Liver (tissue), 9 donors: ENCODE results near the gene EPHB2. TPM values are rescaled to one million over a fixed set of nuclear protein-coding genes. Genes with fewer than 3 reads are reported as not detected.

Experiments
- DNase-seq: peaks from one replicate; pipeline ENCODE4 v3.0.0-alpha.2; 2017; ENCODE audit warnings: low spot score
- H3K27ac ChIP-seq, 2 donors: one replicate each; pipeline ENCODE4 v1.7.0; 2013; ENCODE audit warnings: inconsistent platforms in 2 of 2, low read length in 2 of 2, control low read depth in 1 of 2, low read depth in 1 of 2, mild to moderate bottlenecking in 1 of 2
- H3K27me3 ChIP-seq, 4 donors: one replicate each; pipeline versions ENCODE4 v1.6.1 to v1.7.0; 2013; ENCODE audit warnings: low read length in 3 of 4, inconsistent platforms in 1 of 4, mild to moderate bottlenecking in 1 of 4, moderate library complexity in 1 of 4; ENCODE audit not compliant: control insufficient read depth in 4 of 4, insufficient read depth in 4 of 4
- H3K36me3 ChIP-seq, 4 donors: one replicate each; pipeline versions ENCODE4 v1.6.1 to v1.7.0; 2013; ENCODE audit warnings: low read length in 3 of 4, mild to moderate bottlenecking in 3 of 4, low read depth in 1 of 4, moderate library complexity in 1 of 4; ENCODE audit not compliant: control insufficient read depth in 4 of 4, insufficient read depth in 3 of 4
- H3K4me1 ChIP-seq, 4 donors: one replicate each; pipeline versions ENCODE4 v1.6.1 to v1.7.0; 2013; ENCODE audit warnings: low read length in 3 of 4, mild to moderate bottlenecking in 3 of 4, moderate library complexity in 1 of 4; ENCODE audit not compliant: control insufficient read depth in 4 of 4, insufficient read depth in 4 of 4
- H3K4me3 ChIP-seq, 3 donors: one replicate each; pipeline versions ENCODE4 v1.6.1 to v1.7.0; 2013; ENCODE audit warnings: low read length in 3 of 3, control low read depth in 1 of 3, low read depth in 1 of 3, mild to moderate bottlenecking in 1 of 3
- H3K9ac ChIP-seq, 2 donors: one replicate each; pipeline ENCODE4 v1.7.0; 2013; ENCODE audit warnings: low read length in 2 of 2, mild to moderate bottlenecking in 2 of 2, moderate library complexity in 2 of 2, control low read depth in 1 of 2, low read depth in 1 of 2
- H3K9me3 ChIP-seq, 4 donors: one replicate each; pipeline versions ENCODE4 v1.6.1 to v1.7.0; 2013; ENCODE audit warnings: low read length in 3 of 4; ENCODE audit not compliant: control insufficient read depth in 4 of 4
- EGR1 ChIP-seq, 2 donors: IDR thresholded peaks; 2 replicates each; pipeline ENCODE4 v1.6.1; 2016 to 2018; ENCODE audit warnings: antibody characterized with exemption in 2 of 2, low read depth in 2 of 2
- FOXA1 ChIP-seq: IDR thresholded peaks from 2 replicates; pipeline ENCODE4 v1.6.1; 2016; ENCODE audit warnings: antibody characterized with exemption
- FOXA2 ChIP-seq: IDR thresholded peaks from 2 replicates; pipeline ENCODE4 v1.6.1; 2016; ENCODE audit warnings: antibody characterized with exemption
- NR2F2 ChIP-seq: IDR thresholded peaks from 2 replicates; pipeline ENCODE4 v1.6.1; 2016; ENCODE audit warnings: antibody characterized with exemption
- SP1 ChIP-seq: IDR thresholded peaks from 2 replicates; pipeline ENCODE4 v1.6.1; 2018; ENCODE audit warnings: antibody characterized with exemption, mild to moderate bottlenecking
- YY1 ChIP-seq: IDR thresholded peaks from 2 replicates; pipeline ENCODE4 v1.6.1; 2016; ENCODE audit warnings: antibody characterized with exemption, mild to moderate bottlenecking
- WGBS: extraction: QIAGEN DNeasy Blood & Tissue Kit; methylation state at CpG from one replicate; pipeline ENCODE4 v1.1.7; 2013; 5-methylcytosine and 5-hydroxymethylcytosine counted together
- polyA plus RNA-seq, 2 donors: library from polyadenylated mRNA; stranded (reverse) in 1 of 2; unstranded in 1 of 2; fragments of 200-250 nt in 1 of 2; fragments of >200 nt in 1 of 2; fragmentation: Nextera tagmentation in 1 of 2; extraction: Ambion mirVana in 1 of 2; gene quantifications; one replicate each; pipeline versions ENCODE4 v1.2.1 to v1.2.3, GENCODE V29; 2013 to 2015
- total RNA-seq, 2 donors: library from RNA; depleted of rRNA; stranded (reverse); fragments of >200 nt; gene quantifications; one replicate each; pipeline ENCODE4 v1.2.3, GENCODE V29; 2014
- TF ChIP-seq, protein P1 (sequence below): IDR thresholded peaks from 2 replicates; pipeline ENCODE4 v1.6.1; 2016; ENCODE audit warnings: antibody characterized with exemption
- TF ChIP-seq, protein P2 (sequence below): IDR thresholded peaks from 2 replicates; pipeline ENCODE4 v1.6.1; 2016; ENCODE audit warnings: antibody characterized with exemption
- TF ChIP-seq, protein P3 (sequence below): IDR thresholded peaks from 2 replicates; pipeline ENCODE4 v1.6.1; 2016; ENCODE audit warnings: antibody characterized with exemption, mild to moderate bottlenecking
- TF ChIP-seq, protein P4 (sequence below): IDR thresholded peaks from 2 replicates; pipeline ENCODE4 v1.6.1; 2016; ENCODE audit warnings: antibody characterized with exemption
- TF ChIP-seq, protein P5 (sequence below): fragments of 150-350 bp; IDR thresholded peaks from 2 replicates; pipeline ENCODE4 v1.5.1; 2017; ENCODE audit warnings: improper control_type of control experiment, low read depth, low read length; ENCODE audit not compliant: missing input control
- donor health status: healthy.
- donor health status: healthy.
- donor health status: healthy.
- donor health status: healthy.
- donor health status: healthy.

EPHB2 gene
- total and polyA plus RNA-seq, 4 donors: 0.07 to 1.0 (median 0.38) TPM

DNA sequence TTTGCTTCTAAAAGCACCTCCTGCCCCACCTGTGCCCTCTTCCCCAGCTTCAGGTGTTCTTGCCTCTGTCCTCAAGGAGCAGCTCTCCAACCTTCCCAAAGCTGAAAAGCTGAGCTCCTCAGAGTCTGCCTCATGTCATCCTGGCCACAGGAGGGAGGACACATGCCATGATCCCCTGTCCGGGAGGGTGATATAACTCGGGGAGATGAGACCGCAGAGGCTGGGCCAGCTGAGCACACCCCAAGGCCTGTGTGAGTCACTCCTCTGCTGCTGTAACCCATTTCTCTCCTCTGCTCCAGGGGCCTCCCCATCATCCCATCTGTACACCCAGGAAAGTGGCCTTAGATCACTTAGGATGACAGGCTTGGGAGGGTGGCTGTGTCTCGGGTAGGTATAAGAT, 49.8 kb downstream of the EPHB2 start (continued):
- TF ChIP-seq NR2F2: no peak

DNA sequence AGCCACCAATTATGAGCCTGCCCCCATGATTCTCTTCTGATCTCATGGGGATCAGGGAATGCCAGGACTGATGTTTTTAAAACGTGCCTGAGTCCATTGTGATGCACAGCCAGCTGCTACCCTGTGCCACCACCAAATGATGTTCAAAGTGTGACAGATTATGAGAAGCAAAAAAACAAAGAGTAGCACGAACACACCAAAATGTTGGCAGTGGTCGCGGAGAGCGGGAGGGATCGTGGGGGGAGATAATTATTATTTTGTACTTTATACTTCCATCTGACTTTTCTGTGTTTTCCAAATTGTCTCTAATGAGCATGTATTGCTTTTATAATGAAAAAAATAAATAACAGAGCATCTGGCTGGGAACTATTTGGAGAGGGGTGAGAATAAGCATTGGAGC, 50.5 kb downstream of the EPHB2 start:
- TF ChIP-seq, protein P1, sequence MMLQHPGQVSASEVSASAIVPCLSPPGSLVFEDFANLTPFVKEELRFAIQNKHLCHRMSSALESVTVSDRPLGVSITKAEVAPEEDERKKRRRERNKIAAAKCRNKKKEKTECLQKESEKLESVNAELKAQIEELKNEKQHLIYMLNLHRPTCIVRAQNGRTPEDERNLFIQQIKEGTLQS: no peak
- TF ChIP-seq, protein P2, sequence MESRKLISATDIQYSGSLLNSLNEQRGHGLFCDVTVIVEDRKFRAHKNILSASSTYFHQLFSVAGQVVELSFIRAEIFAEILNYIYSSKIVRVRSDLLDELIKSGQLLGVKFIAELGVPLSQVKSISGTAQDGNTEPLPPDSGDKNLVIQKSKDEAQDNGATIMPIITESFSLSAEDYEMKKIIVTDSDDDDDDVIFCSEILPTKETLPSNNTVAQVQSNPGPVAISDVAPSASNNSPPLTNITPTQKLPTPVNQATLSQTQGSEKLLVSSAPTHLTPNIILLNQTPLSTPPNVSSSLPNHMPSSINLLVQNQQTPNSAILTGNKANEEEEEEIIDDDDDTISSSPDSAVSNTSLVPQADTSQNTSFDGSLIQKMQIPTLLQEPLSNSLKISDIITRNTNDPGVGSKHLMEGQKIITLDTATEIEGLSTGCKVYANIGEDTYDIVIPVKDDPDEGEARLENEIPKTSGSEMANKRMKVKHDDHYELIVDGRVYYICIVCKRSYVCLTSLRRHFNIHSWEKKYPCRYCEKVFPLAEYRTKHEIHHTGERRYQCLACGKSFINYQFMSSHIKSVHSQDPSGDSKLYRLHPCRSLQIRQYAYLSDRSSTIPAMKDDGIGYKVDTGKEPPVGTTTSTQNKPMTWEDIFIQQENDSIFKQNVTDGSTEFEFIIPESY: no peak
- no peak for TF ChIP-seq FOXA1
- TF ChIP-seq, protein P3, sequence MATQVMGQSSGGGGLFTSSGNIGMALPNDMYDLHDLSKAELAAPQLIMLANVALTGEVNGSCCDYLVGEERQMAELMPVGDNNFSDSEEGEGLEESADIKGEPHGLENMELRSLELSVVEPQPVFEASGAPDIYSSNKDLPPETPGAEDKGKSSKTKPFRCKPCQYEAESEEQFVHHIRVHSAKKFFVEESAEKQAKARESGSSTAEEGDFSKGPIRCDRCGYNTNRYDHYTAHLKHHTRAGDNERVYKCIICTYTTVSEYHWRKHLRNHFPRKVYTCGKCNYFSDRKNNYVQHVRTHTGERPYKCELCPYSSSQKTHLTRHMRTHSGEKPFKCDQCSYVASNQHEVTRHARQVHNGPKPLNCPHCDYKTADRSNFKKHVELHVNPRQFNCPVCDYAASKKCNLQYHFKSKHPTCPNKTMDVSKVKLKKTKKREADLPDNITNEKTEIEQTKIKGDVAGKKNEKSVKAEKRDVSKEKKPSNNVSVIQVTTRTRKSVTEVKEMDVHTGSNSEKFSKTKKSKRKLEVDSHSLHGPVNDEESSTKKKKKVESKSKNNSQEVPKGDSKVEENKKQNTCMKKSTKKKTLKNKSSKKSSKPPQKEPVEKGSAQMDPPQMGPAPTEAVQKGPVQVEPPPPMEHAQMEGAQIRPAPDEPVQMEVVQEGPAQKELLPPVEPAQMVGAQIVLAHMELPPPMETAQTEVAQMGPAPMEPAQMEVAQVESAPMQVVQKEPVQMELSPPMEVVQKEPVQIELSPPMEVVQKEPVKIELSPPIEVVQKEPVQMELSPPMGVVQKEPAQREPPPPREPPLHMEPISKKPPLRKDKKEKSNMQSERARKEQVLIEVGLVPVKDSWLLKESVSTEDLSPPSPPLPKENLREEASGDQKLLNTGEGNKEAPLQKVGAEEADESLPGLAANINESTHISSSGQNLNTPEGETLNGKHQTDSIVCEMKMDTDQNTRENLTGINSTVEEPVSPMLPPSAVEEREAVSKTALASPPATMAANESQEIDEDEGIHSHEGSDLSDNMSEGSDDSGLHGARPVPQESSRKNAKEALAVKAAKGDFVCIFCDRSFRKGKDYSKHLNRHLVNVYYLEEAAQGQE: no peak
- TF ChIP-seq, protein P4, sequence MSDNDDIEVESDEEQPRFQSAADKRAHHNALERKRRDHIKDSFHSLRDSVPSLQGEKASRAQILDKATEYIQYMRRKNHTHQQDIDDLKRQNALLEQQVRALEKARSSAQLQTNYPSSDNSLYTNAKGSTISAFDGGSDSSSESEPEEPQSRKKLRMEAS: no peak
- TF ChIP-seq YY1: no peak
- no peak for TF ChIP-seq NR2F2
- no peak for TF ChIP-seq SP1
- no peak for TF ChIP-seq FOXA2
- TF ChIP-seq, protein P5, sequence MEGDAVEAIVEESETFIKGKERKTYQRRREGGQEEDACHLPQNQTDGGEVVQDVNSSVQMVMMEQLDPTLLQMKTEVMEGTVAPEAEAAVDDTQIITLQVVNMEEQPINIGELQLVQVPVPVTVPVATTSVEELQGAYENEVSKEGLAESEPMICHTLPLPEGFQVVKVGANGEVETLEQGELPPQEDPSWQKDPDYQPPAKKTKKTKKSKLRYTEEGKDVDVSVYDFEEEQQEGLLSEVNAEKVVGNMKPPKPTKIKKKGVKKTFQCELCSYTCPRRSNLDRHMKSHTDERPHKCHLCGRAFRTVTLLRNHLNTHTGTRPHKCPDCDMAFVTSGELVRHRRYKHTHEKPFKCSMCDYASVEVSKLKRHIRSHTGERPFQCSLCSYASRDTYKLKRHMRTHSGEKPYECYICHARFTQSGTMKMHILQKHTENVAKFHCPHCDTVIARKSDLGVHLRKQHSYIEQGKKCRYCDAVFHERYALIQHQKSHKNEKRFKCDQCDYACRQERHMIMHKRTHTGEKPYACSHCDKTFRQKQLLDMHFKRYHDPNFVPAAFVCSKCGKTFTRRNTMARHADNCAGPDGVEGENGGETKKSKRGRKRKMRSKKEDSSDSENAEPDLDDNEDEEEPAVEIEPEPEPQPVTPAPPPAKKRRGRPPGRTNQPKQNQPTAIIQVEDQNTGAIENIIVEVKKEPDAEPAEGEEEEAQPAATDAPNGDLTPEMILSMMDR: no peak
- H3K4me1 ChIP-seq: no peaks in the 10 kb centered on the region
- no peaks in the 10 kb centered on the region for H3K36me3 ChIP-seq
- H3K27me3 ChIP-seq: no peaks in the 10 kb centered on the region
- H3K9me3 ChIP-seq: no peaks in the 10 kb centered on the region
- H3K27ac ChIP-seq: no peak overlapping the region
- DNase-seq: no peak
- 92% methylated on average over 6 of the region's 6 CpGs for WGBS
- H3K4me3 ChIP-seq: no peak overlapping the region
- no peak overlapping the region for H3K9ac ChIP-seq

DNA sequence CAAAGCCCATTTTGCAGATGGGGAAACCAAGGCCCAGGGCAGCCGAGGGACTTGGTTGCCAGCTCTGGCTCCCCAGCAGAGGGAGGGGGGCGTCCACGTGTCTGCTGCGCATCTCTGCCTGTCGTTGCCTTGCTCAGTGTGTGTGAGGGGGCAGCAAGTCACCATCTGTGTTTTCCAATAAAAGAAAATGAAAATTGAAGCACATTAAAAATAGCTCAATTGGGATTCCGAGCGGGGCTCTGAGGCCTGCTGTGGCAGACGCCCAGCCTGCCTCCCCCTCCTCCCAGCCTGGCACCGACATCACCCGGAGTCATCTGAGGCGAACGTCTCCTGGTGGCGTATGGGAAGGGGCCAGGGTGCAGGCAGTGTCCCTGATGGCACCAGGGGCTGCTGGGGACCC, 51.2 kb downstream of the EPHB2 start:
- DNase-seq: no peak
- TF ChIP-seq, protein P5: no peak
- no peak for TF ChIP-seq EGR1 (IDR thresholded peaks at IDR 0.05; ENCODE audit: low read depth in 2 of 2)
- H3K27ac ChIP-seq: no peak overlapping the region
- H3K36me3 ChIP-seq: no peaks in the 10 kb centered on the region
- WGBS: 89% methylated on average over 13 of the region's 13 CpGs
- H3K27me3 ChIP-seq: no peaks in the 10 kb centered on the region
- no peaks in the 10 kb centered on the region for H3K9me3 ChIP-seq
- H3K4me3 ChIP-seq: no peak overlapping the region
- no peaks in the 10 kb centered on the region for H3K4me1 ChIP-seq
- H3K9ac ChIP-seq: no peak overlapping the region
